HepG2 (cell line): ENCODE measurements around the gene OLFM3. TPM values are rescaled to one million over a fixed set of nuclear protein-coding genes. Genes with fewer than 3 reads are reported as not detected.

Experiments
- ATAC-seq: fragments of 200-7000 bp; cut with Tn5 transposase; 3 replicates; pipeline ENCODE4 v1.9.1; 2020; ENCODE audit warnings: mild to moderate bottlenecking, moderate library complexity
- BruUV-seq: library from RNA; stranded (reverse); fragments of 400-500 nt; replicated peaks from 2 replicates; lab custom pipeline; 2021; lab: Mats Ljungman, UMichigan
- CTCF ChIA-PET: fragments of 300-600 bp; formaldehyde crosslinking; extraction: SDS; loops from one replicate; lab custom pipeline; 2021; ENCODE audit warnings: low total read pairs, inconsistent platforms, low intra/inter-chr PET ratio; lab: Yijun Ruan, JAX
- POLR2A ChIA-PET: fragments of 350-600 bp; sonication (Branson Sonifier 250); formaldehyde crosslinking; loops from one replicate; lab custom pipeline; 2020; ENCODE audit warnings: antibody characterized with exemption, inconsistent platforms; lab: Yijun Ruan, JAX
- DNase-seq: peaks from one replicate; pipeline ENCODE4 v3.0.0-alpha.2; 2015; ENCODE audit warnings: low spot score
- FAIRE-seq: peaks from 3 replicates; lab custom pipeline; 2011; peaks lifted over from hg19 to GRCh38; lab: Jason Lieb, UNC
- H2AFZ ChIP-seq: one replicate; pipeline ENCODE4 v1.6.1; 2011; ENCODE audit warnings: low read length, inconsistent platforms
- H3K27ac ChIP-seq: fragments of 300-600 bp; 3 replicates; pipeline ENCODE4 v1.8.0; 2011; ENCODE audit warnings: mixed run types, mild to moderate bottlenecking, mixed read lengths, low read length, inconsistent platforms; ENCODE audit not compliant: insufficient read depth; ENCODE audit errors: extremely low read length
- H3K27me3 ChIP-seq, 2 experiments: fragments of 200-600 bp in 1 of 2; 2 replicates in 1 of 2; 3 replicates in 1 of 2; pipeline versions ENCODE4 v1.6.0 to v1.8.0; 2011; ENCODE audit warnings: low read length in 2 of 2, mild to moderate bottlenecking in 2 of 2, moderate library complexity in 2 of 2, inconsistent platforms in 1 of 2; ENCODE audit not compliant: insufficient read depth in 2 of 2, control insufficient read depth in 1 of 2
- H3K36me3 ChIP-seq, 2 experiments: fragments of 200-600 bp in 1 of 2; replicated peaks in 1 of 2; 2 replicates in 1 of 2; 3 replicates in 1 of 2; pipeline versions ENCODE4 v1.5.1 to v1.8.0; 2011; ENCODE audit warnings: low read length in 2 of 2, inconsistent platforms in 1 of 2; ENCODE audit not compliant: insufficient read depth in 2 of 2, control insufficient read depth in 1 of 2
- H3K4me1 ChIP-seq: 2 replicates; pipeline ENCODE4 v1.5.1; 2012; ENCODE audit warnings: low read length, inconsistent platforms; ENCODE audit not compliant: insufficient read depth
- H3K4me2 ChIP-seq: 2 replicates; pipeline ENCODE4 v1.6.0; 2011; ENCODE audit warnings: low read depth, low read length, inconsistent platforms
- H3K4me3 ChIP-seq, 3 experiments: fragments of 200-600 bp in 1 of 3; sonication (generic), shearing (Covaris generic) in 1 of 3; replicated peaks in 1 of 3; 2 replicates each; pipeline ENCODE4 v1.5.1; 2011 to 2016; ENCODE audit warnings: low read length in 3 of 3, inconsistent platforms in 2 of 3, low read depth in 2 of 3, mild to moderate bottlenecking in 2 of 3, control low read depth in 1 of 3, mixed read lengths in 1 of 3; ENCODE audit not compliant: insufficient read depth in 1 of 3
- H3K79me2 ChIP-seq: one replicate; pipeline ENCODE4 v1.6.1; 2011; ENCODE audit warnings: low read length, inconsistent platforms; ENCODE audit not compliant: insufficient read depth
- H3K9ac ChIP-seq: 2 replicates; pipeline ENCODE4 v1.6.0; 2011; ENCODE audit warnings: mild to moderate bottlenecking, low read depth, low read length, inconsistent platforms; ENCODE audit not compliant: insufficient read depth
- H3K9me3 ChIP-seq: 2 replicates; pipeline ENCODE4 v1.5.1; 2012; ENCODE audit warnings: mild to moderate bottlenecking, low read length
- H4K20me1 ChIP-seq: 2 replicates; pipeline ENCODE4 v1.6.0; 2011; ENCODE audit warnings: inconsistent platforms, mild to moderate bottlenecking, low read length, moderate library complexity; ENCODE audit not compliant: insufficient read depth
- ARHGAP35 ChIP-seq: sonication (generic); formaldehyde crosslinking; IDR thresholded peaks from 2 replicates; pipeline ENCODE4 v1.9.0; 2022; ENCODE audit warnings: mild to moderate bottlenecking, inconsistent platforms, moderate library complexity, missing genetic modification reagents, borderline replicate concordance
- CHD4 ChIP-seq: fragments of 200-600 bp; sonication (generic); IDR thresholded peaks from 2 replicates; pipeline ENCODE4 v1.7.0; 2017; ENCODE audit warnings: mild to moderate bottlenecking, low read length, borderline replicate concordance
- IKZF1 ChIP-seq: fragments of 450-650 bp; IDR thresholded peaks from 2 replicates; pipeline ENCODE4 v1.7.1; 2016
- ISX ChIP-seq: sonication (generic); formaldehyde crosslinking; conservative IDR thresholded peaks from 2 replicates; pipeline ENCODE4 v1.5.0; 2020; ENCODE audit warnings: missing genetic modification reagents
- MZF1 ChIP-seq: sonication (generic); formaldehyde crosslinking; IDR thresholded peaks from 2 replicates; pipeline ENCODE4 v1.8.1; 2023; ENCODE audit warnings: mild to moderate bottlenecking, missing genetic modification reagents, borderline replicate concordance
- SRF ChIP-seq: IDR thresholded peaks from 2 replicates; pipeline ENCODE4 v1.6.1; 2011; ENCODE audit warnings: mild to moderate bottlenecking, low read depth, low read length, moderate library complexity
- SRSF4 ChIP-seq: fragments of 200-400 bp; formaldehyde crosslinking; IDR thresholded peaks from one replicate; pipeline ENCODE4 v1.6.1; 2018; ENCODE audit warnings: mild to moderate bottlenecking, low read depth, low read length, moderate library complexity; ENCODE audit not compliant: poor library complexity, severe bottlenecking
- TCF7 ChIP-seq: sonication (generic); IDR thresholded peaks from 2 replicates; pipeline ENCODE4 v1.6.1; 2016; ENCODE audit warnings: antibody characterized with exemption, low read depth
- TEAD2 ChIP-seq: sonication (generic); formaldehyde crosslinking; IDR thresholded peaks from 2 replicates; pipeline ENCODE4 v1.9.0; 2021; ENCODE audit warnings: missing genetic modification reagents
- THAP11 ChIP-seq: IDR thresholded peaks from 2 replicates; pipeline ENCODE4 v1.6.1; 2016; ENCODE audit warnings: missing biosample characterization, missing genetic modification reagents
- ZNF639 ChIP-seq: conservative IDR thresholded peaks from 2 replicates; pipeline ENCODE4 v1.6.1; 2018; ENCODE audit warnings: missing genetic modification reagents
- ZNF761 ChIP-seq: sonication (generic); formaldehyde crosslinking; conservative IDR thresholded peaks from 2 replicates; pipeline ENCODE4 v1.4.0; 2020; ENCODE audit warnings: mild to moderate bottlenecking, missing genetic modification reagents
- WGBS: methylation state at CpG from one replicate; pipeline ENCODE4 v1.1.6; 2017; ENCODE audit warnings: low lambda C conversion rate; 5-methylcytosine and 5-hydroxymethylcytosine counted together
- in situ Hi-C: cut with HindIII; loops from 2 replicates; pipeline ENCODE4 v1.10.0; 2017; ENCODE audit warnings: low pct_unique_long_range_greater_than_20kb; ENCODE audit not compliant: extremely low pct_ligation_motif_present
- intact Hi-C: fragments of 100-400 bp; cut with micrococcal nuclease; formaldehyde crosslinking; loops from one replicate; pipeline ENCODE4 v1.10.0; 2022; ENCODE audit not compliant: unreplicated experiment
- polyA plus RNA-seq, 8 experiments: library from polyadenylated mRNA; depleted of rRNA in 3 of 8; stranded (reverse) in 7 of 8; unstranded in 1 of 8; fragments of >200 nt; fragmentation: Illumina TruSeq in 4 of 8; extraction: Trizol in 4 of 8; gene quantifications; 2 replicates each; pipeline versions ENCODE4 v1.2.1 to v1.2.3, GENCODE V29; 2011 to 2016; ENCODE audit warnings: low read depth in 4 of 8, missing spikeins in 1 of 8, mixed read lengths in 1 of 8; ENCODE audit not compliant: insufficient read depth in 1 of 8
- total RNA-seq, 5 experiments: library from RNA; depleted of rRNA; stranded (reverse); fragments of >200 nt; fragmentation: Illumina TruSeq; extraction: Trizol; gene quantifications; 2 replicates each; pipeline ENCODE4 v1.2.3, GENCODE V29; 2016; ENCODE audit warnings: low read depth in 1 of 5
- TF ChIP-seq, protein P1 (sequence below): sonication (generic); formaldehyde crosslinking; IDR thresholded peaks from 2 replicates; pipeline ENCODE4 v1.8.0; 2022; ENCODE audit warnings: mild to moderate bottlenecking, missing genetic modification reagents; ENCODE audit not compliant: insufficient replicate concordance
- TF ChIP-seq, protein P2 (sequence below): sonication (generic); formaldehyde crosslinking; conservative IDR thresholded peaks from 2 replicates; pipeline ENCODE4 v1.5.0; 2020; ENCODE audit warnings: missing genetic modification reagents

OLFM3 gene
- total and polyA plus RNA-seq, 2 of the 13 experiments (the other 11 are each of a cell fraction or from before 2014, with no cell fraction given), result not detected

DNA sequence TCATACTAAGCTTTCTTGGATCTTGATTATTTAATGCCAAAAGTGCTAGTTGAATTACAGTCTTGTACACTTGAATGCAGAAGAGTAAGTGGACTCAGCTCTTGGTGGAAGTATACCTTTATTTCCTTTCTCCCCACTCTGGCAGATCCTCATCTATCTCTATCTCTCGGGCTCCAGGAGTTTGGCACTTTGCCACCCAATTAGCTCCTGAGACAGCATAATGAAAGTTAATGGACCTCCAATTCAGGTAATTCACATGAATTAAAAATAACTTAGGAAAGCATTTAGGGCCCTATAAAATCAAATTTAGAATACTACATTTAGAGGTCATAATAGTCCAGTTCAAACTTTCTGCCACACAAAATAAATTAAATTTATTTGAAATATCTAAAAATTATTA lies 67.4 kb downstream of the OLFM3 start:
- TF ChIP-seq CHD4 (no peak), ISX (CRISPR knock-in tag) (no peak), SRSF4 (no peak), ARHGAP35 (no peak), ZNF761 (no peak), THAP11 (CRISPR knock-in tag) (no peak), SRF (no peak), IKZF1 (no peak)
- TF ChIP-seq, all 625 proteins: peak for 0
- CTCF ChIA-PET, result no interaction called here
- in situ Hi-C loops, result no loop called here
- Histone ChIP-seq H2AFZ (no peak overlapping the region), H3K79me2 (no peaks in the 10 kb centered on the region), H3K27me3 (no peaks in the 10 kb centered on the region), H3K4me3 (no peak overlapping the region), H3K9ac (no peak overlapping the region), H3K27ac (no peak overlapping the region), H4K20me1 (no peaks in the 10 kb centered on the region), H3K36me3 (no peaks in the 10 kb centered on the region), H3K4me1 (no peaks in the 10 kb centered on the region), H3K9me3 (peaks cover 7% of the 10 kb centered on the region), H3K4me2 (no peak overlapping the region)
- DNase-seq (no peak), FAIRE-seq (no peak), ATAC-seq (no peak)
- WGBS, result 0% methylated on average over 1 of the region's 1 CpG
- intact Hi-C loops, result no loop called here
- BruUV-seq, result no TSS peak
- POLR2A ChIA-PET, result no interaction called here

- BruUV-seq, result no TSS peak
- Histone ChIP-seq H3K27ac (no peak overlapping the region), H3K9ac (no peak overlapping the region), H3K4me2 (no peak overlapping the region), H4K20me1 (no peaks in the 10 kb centered on the region), H3K4me1 (no peaks in the 10 kb centered on the region), H3K36me3 (no peaks in the 10 kb centered on the region), H2AFZ (no peak overlapping the region), H3K27me3 (no peaks in the 10 kb centered on the region), H3K9me3 (peaks cover 7% of the 10 kb centered on the region), H3K79me2 (no peaks in the 10 kb centered on the region), H3K4me3 (no peak overlapping the region)
- in situ Hi-C loops (no loop called here), intact Hi-C loops (no loop called here)
- no peak for ATAC-seq
- ChIA-PET POLR2A (no interaction called here), CTCF (no interaction called here)
- WGBS, result 22% methylated on average over 1 of the region's 1 CpG
- TF ChIP-seq, protein P1, sequence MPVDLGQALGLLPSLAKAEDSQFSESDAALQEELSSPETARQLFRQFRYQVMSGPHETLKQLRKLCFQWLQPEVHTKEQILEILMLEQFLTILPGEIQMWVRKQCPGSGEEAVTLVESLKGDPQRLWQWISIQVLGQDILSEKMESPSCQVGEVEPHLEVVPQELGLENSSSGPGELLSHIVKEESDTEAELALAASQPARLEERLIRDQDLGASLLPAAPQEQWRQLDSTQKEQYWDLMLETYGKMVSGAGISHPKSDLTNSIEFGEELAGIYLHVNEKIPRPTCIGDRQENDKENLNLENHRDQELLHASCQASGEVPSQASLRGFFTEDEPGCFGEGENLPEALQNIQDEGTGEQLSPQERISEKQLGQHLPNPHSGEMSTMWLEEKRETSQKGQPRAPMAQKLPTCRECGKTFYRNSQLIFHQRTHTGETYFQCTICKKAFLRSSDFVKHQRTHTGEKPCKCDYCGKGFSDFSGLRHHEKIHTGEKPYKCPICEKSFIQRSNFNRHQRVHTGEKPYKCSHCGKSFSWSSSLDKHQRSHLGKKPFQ (CRISPR knock-in tag), result no peak
- TF ChIP-seq TCF7 (no peak), TEAD2 (CRISPR knock-in tag) (no peak), ZNF639 (CRISPR knock-in tag) (no peak), MZF1 (CRISPR knock-in tag) (no peak)
- TF ChIP-seq, protein P2, sequence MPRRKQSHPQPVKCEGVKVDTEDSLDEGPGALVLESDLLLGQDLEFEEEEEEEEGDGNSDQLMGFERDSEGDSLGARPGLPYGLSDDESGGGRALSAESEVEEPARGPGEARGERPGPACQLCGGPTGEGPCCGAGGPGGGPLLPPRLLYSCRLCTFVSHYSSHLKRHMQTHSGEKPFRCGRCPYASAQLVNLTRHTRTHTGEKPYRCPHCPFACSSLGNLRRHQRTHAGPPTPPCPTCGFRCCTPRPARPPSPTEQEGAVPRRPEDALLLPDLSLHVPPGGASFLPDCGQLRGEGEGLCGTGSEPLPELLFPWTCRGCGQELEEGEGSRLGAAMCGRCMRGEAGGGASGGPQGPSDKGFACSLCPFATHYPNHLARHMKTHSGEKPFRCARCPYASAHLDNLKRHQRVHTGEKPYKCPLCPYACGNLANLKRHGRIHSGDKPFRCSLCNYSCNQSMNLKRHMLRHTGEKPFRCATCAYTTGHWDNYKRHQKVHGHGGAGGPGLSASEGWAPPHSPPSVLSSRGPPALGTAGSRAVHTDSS, result no peak
- DNase-seq, result no peak
- no peak for FAIRE-seq
These were observed 67.9 kb downstream of the OLFM3 start for GRCh38 chr1:101928829-101929228.
